GM18951 (cell line): ENCODE results near the gene VEPH1.
"Not testable (repeated sequence)": the region's sequence is repeated elsewhere in the genome, so short reads cannot be mapped to it uniquely, and the experiment has no call there.

Source experiments
- POLR2A ChIP-seq: IDR thresholded peaks from 4 replicates; pipeline ENCODE4 v1.6.1; 2011; ENCODE audit warnings: mild to moderate bottlenecking; ENCODE audit not compliant: insufficient read length, insufficient read depth; ENCODE audit errors: extremely low read depth
- in situ Hi-C: fragments of 300-500 bp; cut with MboI; formaldehyde crosslinking; loops from one replicate; pipeline ENCODE4 v1.12.0; 2022; ENCODE audit warnings: low sequenced_read_pairs, mixed read lengths, inconsistent platforms; ENCODE audit not compliant: unreplicated experiment

VEPH1 gene

DNA sequence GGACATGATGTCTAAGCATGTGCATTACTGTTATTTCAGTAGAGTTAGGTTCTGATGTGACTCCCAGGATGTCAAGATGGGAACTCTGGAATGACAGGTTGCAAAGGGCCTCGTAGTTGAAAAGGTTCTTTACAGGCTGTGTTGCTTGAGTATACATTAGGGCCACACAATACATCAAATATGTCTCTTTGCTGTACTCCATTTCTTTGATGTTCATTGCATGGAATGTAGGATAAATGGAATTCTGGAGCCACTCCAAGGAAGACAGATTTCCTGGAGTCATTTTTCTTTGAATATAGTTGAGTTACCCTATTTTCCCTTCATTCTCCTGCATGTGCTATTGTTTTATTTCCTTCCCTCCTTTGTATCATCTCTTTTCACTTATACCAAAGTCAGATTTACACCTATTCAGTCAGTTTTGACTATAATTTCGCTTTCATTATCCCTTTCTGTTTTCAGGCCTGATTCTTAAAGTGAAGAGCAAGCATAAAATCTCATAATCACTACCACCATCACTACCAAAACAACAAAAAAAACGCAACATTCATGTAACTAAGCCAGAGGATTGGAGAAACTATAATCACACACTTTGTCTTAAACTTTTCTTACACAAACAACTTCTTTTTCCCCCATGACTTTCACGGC lies 127.8 kb downstream of the VEPH1 start:
- in situ Hi-C loops = no loop called here
- no peak for TF ChIP-seq POLR2A

DNA sequence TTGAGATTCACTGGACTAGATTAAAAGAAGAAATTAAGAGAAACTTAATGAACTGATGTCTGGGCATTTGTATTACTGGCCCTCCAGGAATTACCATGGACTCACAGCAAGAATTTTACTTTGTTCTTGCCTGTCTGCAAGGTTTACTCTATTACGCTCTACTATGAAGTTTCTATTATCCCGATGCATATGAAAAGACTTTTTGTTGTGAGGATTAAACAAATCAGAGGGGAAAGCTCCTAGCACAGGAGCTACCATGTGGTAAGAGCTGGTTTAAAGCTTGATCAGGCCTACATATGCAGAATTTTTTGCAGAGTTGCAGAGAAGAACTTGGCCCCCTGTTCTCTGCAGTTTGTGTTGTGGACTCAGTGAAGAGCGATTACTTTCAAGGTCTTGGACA lies 128.3 kb downstream of the VEPH1 start:
- in situ Hi-C loops = no loop called here
- TF ChIP-seq POLR2A = no peak

DNA sequence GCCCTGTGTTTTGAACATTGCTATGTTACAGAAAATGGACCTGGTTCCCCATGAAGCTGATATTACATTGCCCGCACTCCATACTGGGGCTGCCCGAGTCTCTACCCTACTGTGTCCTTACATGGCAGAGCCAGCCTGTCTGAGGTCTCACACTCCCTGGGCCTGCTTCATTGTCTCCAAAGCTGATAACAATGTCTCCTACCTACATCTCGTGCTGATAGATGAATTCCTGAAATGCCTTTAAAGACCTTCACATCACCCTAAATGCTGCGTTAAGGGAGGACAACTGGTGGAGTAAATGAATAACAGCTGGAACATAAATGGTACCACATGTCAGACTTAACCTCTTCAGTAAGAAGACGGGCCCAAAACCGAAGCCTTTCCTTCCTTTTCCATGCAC lies 129.4 kb downstream of the VEPH1 start:
- in situ Hi-C loops = no loop called here
- TF ChIP-seq POLR2A = no peak

DNA sequence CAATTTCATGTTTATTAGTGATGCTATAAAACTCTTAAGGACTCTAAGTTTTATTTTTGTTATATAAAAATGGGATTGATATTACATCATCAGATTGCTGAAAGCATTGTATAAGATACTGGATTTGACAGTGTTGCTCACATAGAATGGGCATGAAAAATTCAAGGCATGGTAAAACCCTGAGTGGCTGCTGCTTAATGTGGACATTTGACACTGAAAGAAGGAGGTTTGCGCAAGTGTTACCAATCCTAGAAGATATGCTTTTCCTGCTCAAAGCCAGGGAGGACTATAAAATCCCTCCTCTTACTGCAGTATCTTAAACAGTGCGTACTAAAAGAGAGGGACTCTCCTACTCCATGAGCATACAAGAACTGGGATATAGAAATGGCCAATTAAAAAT lies 132.3 kb downstream of the VEPH1 start:
- no peak for TF ChIP-seq POLR2A
- in situ Hi-C loops = no loop called here

DNA sequence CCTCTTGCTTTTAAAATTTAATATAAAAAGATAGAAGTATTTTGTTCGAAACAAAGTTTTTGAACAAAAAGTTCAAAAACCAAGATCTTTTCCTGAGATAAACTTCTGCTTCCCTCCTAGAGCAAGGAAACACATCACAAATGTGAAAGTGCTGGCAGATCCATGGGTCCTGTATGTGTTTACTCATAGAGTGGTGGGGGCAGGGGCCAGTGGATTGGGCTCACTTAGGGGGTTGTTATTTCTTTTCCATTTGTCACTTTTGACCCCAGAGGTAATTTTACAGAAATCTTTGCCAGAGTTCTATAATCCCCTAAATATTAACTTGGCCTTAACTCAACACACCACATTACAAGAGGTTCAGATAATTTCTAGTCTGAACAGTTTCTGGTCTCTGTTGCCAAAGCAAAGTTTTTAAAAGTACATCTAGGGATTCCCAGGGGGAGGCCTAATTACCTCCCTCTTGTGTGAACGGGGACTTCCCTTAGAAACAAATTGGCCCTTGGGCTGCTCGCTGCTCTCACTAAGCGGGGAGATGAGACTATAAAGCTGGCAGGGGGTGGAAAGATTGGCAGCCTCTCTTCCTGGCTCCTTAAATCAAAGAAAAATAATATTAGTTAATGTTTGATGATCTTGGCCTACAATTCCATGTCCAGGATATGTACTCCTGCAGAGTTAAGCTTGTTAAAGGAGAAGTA lies 133.3 kb downstream of the VEPH1 start:
- in situ Hi-C loops = no loop called here
- no peak for TF ChIP-seq POLR2A

DNA sequence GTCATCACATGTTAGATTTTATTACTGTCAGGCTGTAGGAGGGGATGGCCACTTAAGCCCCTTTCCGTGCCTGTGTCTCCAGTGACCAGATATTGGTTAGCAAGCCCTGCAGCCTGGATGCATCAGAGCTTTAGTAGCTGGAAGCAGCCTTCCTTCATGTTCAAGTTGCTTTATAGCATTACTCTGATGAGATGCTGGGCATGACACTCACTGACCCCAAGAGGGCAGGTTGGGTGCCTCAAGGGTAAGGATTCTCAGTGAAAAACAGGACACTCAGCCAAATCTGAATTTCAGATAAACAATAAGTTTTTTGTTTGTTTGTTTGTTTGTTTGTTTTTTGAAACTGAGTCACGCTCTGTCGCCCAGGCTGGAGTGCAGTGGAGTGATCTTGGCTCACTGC lies 135.0 kb downstream of the VEPH1 start:
- in situ Hi-C loops = no loop called here
- no peak for TF ChIP-seq POLR2A

DNA sequence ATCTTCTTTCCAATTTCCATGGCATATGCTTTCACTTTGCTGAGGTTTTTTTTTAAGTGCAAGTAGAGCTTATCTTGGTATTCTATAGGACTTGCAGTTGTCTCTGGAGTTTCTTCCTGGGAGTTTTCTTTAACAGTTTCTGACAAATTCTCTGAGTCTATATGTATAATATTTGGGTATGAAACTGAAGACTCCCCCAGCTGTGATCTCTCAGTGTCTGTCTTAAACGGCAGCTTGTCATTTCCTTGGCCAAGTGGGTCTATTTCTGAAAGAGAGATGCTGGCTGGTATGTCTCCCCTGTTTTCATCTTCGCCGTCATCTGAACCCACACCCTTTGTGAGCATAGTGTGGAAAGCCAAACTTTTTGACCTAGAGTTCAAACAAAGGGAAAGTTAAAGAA lies 139.8 kb downstream of the VEPH1 start:
- no peak for TF ChIP-seq POLR2A
- in situ Hi-C loops = no loop called here

DNA sequence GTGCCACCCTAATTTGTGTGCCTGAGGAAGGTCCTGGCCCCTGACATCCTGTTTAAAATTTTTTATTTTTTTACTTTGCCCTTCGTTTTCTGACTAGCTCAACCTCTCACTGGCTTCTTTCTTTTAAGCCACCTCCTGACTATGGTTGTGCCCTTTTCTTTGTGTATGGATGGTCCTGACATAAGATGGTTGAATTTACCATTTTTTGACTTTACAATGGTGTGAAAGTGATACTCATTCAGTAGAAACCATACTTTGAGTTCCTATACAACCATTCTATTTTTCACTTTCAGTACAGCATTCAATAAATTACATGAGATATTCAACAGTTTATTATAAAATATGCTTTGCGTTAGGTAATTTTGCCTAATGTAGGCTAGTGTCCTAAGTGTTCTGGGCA lies 140.9 kb downstream of the VEPH1 start:
- no peak for TF ChIP-seq POLR2A
- in situ Hi-C loops = no loop called here

DNA sequence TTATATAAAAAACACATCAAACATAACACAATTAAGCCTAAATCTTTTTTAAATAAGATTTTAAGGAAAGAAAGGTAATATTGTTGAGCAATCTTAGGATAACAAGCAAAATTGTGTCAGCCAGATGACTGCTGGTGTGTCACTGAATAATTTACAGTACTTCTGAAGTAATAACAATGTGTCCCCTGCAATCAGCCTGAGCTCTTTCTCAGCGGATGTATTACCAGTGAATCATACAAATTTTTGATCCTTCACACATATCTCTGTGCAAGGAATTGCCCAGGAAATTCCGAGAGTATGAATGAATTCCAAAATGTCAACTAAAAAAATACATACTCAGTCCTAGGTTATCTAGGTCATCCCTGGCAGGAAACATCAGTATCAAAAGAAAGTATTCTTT lies 143.2 kb downstream of the VEPH1 start:
- in situ Hi-C loops = no loop called here
- TF ChIP-seq POLR2A = no peak

DNA sequence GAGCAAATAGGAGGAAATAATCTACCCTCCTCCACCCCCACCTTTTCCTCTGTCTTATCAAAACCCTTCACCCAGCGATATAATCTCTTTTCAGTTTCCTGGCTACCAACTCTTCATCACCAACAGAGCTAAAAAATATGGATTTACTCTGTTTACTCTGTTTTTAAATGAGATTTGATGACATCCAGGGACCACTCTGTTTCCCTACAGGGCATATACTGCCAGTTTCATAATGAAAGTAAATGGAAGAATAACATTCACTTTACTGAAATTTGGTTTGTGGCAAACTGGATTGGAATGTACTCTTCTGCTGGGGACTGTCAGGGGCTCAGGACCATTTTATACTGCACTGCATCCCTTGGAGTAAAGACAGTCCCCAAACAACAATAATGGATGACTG lies 146.7 kb downstream of the VEPH1 start:
- no peak for TF ChIP-seq POLR2A
- in situ Hi-C loops = no loop called here

DNA sequence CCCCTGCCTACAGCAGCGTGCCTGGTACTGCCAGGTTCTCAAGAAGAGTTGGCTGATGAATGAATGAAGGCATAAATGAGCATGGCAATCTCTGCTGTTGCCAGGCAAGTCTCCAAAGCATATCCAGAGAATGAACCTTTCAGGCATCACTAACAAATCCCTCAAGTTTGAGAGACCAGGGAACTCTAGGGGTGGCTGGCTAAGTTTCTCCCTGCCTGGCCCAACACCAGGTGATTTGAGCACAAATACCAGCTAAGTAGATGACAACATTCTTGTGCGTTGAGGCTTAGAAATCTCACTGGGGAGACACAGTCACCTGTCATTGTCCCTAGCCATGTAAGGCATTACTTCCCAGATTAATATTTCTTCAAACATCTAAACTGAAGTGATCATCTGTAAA lies 147.9 kb downstream of the VEPH1 start:
- in situ Hi-C loops = no loop called here
- no peak for TF ChIP-seq POLR2A

DNA sequence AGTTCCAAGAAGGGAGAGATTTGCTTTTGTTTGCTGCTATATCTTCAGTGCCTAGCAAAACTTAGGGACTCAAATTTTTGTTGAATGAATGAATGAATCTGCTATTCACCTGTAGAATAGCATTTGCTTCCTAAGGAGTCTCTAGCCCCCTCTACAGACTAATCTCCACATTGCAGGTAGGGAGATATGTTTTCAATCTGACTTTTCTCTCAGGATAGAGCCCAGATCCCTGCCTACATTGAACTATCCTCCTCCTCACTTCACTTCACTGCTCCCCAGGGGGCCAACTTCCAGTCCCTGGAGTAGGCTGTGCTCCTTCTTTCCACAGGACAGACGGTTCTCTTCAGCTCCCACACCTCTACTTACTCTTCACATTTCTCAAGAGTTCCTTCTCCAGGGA lies 148.5 kb downstream of the VEPH1 start:
- in situ Hi-C loops = no loop called here
- no peak for TF ChIP-seq POLR2A

DNA sequence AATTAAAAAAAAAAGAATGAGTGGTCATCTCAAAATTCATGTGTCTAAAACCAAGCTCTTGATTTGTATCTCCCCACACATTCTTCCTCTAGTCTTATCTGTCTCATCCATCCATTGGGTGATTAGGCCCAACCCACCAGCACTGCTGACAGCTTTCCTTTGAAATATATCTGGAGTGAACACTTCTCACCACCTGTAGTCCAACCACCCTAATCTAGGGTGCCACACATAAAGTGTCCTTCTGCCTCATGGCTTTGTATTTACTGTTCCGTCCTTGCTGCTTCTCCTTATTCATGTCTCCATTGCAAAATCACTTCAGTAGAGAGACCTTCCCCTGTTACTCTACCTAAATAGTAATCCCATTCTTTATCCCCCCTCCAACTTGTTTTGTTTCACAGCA lies 149.0 kb downstream of the VEPH1 start:
- in situ Hi-C loops = no loop called here
- no peak for TF ChIP-seq POLR2A

DNA sequence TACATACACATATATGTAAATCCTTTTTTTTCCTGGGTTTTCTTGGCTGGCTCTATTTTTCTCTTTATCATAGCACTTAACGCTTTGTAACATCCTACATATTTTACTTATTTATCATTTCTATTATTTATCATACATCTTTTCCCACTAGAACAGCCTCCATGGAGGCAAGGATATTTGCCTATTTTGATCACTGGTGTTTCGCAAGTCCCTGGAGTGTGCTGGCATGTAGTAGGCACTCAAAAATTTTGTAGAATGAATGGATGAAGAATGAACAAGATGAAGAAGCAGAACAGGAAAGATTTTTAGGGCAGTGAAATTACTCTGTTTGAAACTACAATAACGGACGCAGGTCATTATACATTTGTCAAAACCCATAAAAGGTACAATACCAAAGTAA lies 149.6 kb downstream of the VEPH1 start:
- no peak for TF ChIP-seq POLR2A
- in situ Hi-C loops = no loop called here

DNA sequence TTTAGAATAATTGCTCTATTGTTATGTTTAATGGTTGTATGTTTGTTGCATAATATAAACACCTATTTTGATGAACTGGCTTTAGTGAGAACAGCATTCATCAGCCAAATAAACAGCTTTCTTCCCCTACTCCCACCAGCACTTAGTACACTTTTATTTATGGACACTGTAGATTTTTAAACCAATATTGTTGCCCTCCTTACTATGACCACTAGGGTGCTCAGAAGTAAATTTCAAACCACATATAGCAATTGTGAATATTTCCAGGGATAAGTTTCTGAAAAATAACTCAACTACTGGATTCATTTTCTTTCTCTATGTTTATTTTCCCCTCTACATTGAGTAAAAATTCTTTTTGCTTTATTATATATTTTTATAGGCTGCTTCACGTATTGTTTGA lies 151.2 kb downstream of the VEPH1 start:
- no peak for TF ChIP-seq POLR2A
- in situ Hi-C loops = no loop called here

DNA sequence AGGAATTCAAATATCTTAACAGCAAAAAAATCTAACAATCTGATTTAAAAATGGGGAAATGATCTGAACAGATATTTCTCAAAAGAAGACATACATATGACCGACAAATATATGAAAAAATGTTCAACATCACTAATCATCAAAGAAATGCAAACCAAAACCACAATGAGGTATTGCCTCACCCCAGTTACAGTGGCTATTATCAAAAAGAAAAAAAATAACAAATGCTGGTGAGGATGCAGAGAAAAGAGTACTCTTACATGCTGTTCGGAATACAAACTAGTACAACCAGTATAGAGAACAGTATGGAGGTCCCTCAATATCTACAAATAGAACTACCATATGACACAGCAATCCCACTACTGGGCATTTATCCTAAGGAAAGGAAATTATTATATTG lies 152.6 kb downstream of the VEPH1 start:
- in situ Hi-C loops = not testable (repeated sequence)

DNA sequence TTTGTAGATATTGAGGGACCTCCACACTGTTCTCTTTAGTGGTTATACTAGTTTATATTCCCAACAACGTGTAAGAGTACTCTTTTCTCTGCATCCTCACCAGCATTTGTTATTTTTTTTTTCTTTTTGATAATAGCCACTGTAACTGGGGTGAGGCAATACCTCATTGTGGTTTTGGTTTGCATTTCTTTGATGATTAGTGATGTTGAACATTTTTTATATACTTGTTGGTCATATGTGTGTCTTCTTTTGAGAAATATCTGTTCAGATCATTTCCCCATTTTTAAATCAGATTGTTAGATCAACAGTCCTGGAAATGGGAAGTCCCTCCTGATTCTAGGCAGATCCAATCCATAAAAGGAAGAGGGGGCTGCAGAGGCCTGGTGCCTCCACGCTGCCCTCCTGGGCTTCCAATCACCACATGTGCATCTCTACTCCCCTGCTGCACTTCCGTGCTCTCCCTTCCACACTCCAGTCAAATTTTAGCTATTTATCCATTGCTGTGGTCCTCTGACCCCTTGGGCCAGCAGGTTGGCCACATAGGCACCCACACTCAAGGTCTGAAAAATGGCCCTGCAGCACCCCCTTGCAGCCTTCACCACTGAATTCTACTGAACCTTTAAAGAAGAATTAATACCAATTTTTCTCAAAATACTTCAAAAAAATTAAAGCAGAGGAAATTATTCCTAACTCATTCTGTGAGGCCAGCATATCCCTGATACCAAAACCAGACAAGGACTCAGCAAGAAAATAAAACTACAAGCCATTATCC lies 154.7 kb downstream of the VEPH1 start:
- in situ Hi-C loops = not testable (repeated sequence)
